ENCODE results near the gene PTPA. TPM values are rescaled to one million over a fixed set of nuclear protein-coding genes. Genes with fewer than 3 reads are reported as not detected.
A peak's percentile ranks its signal among the peaks of the same experiment; 100 is the strongest.

PTPA gene
- total and polyA plus RNA-seq, 9 of the 15 experiments (the other 6 are each of a cell fraction or from before 2014, with no cell fraction given): 1.7 to 121 (median 72.6) TPM

GRCh38 chr9:129113645-129114304 is 2.6 kb downstream of the PTPA start (continued):
- no peak for TF ChIP-seq CHAMP1 (IDR thresholded peaks at IDR 0.05)
- no peak for TF ChIP-seq ZNF668 (CRISPR knock-in tag; IDR thresholded peaks at IDR 0.05)
- peak; percentile 68; the same call in 1 of the 2 replicates for TF ChIP-seq EP300 (IDR thresholded peaks at IDR 0.05; ENCODE audit: low read length)
- peak; percentile 90 for TF ChIP-seq CBFA2T3 (IDR thresholded peaks at IDR 0.05)
- peak; percentile 54; the same call in 1 of the 2 replicates for TF ChIP-seq SMARCC2 (IDR thresholded peaks at IDR 0.05; ENCODE audit: low read depth)
- TF ChIP-seq, protein P1, sequence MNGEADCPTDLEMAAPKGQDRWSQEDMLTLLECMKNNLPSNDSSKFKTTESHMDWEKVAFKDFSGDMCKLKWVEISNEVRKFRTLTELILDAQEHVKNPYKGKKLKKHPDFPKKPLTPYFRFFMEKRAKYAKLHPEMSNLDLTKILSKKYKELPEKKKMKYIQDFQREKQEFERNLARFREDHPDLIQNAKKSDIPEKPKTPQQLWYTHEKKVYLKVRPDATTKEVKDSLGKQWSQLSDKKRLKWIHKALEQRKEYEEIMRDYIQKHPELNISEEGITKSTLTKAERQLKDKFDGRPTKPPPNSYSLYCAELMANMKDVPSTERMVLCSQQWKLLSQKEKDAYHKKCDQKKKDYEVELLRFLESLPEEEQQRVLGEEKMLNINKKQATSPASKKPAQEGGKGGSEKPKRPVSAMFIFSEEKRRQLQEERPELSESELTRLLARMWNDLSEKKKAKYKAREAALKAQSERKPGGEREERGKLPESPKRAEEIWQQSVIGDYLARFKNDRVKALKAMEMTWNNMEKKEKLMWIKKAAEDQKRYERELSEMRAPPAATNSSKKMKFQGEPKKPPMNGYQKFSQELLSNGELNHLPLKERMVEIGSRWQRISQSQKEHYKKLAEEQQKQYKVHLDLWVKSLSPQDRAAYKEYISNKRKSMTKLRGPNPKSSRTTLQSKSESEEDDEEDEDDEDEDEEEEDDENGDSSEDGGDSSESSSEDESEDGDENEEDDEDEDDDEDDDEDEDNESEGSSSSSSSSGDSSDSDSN (IDR thresholded peaks at IDR 0.05; ENCODE audit: borderline replicate concordance in 1 of 2, low read depth in 2 of 2, low read length in 2 of 2): no peak
- no peak for TF ChIP-seq BCL6 (CRISPR knock-in tag; IDR thresholded peaks at IDR 0.05)
- no peak for TF ChIP-seq ETV1 (tag; conservative IDR thresholded peaks at IDR 0.05; ENCODE audit: low read depth)
- TF ChIP-seq MTA2 (IDR thresholded peaks at IDR 0.05; ENCODE audit: low read depth): peak; percentile 53; the same call in 1 of the 2 replicates
- TF ChIP-seq KLF16 (IDR thresholded peaks at IDR 0.05): peak; percentile 74
- TF ChIP-seq POLR2AphosphoS5 (IDR thresholded peaks at IDR 0.05; ENCODE audit: control insufficient read depth, insufficient read depth, low read depth, low read length): peak; percentile 49; the same call in 1 of the 2 replicates
- TF ChIP-seq ILK (tag; IDR thresholded peaks at IDR 0.05; ENCODE audit: borderline replicate concordance, low read depth): no peak
- TF ChIP-seq ELK1 (CRISPR knock-in tag; IDR thresholded peaks at IDR 0.05): no peak
- no peak for TF ChIP-seq CGGBP1 (CRISPR knock-in tag; IDR thresholded peaks at IDR 0.05)
- TF ChIP-seq PHF20 (IDR thresholded peaks at IDR 0.05; ENCODE audit: partially characterized antibody): no peak
- TF ChIP-seq TCF7L2 (IDR thresholded peaks at IDR 0.05; ENCODE audit: low read depth, low read length): no peak
- TF ChIP-seq SIX5 (IDR thresholded peaks at IDR 0.05; ENCODE audit: borderline replicate concordance in 1 of 2, insufficient read depth in 1 of 2, low read depth in 1 of 2, low read length in 2 of 2): no peak
- TF ChIP-seq HEY1 (CRISPR knock-in tag; IDR thresholded peaks at IDR 0.05; ENCODE audit: borderline replicate concordance): no peak
- 0 out of 2 replicates have a peak, but pooled peaks have one; percentile 8 for TF ChIP-seq BCOR (IDR thresholded peaks at IDR 0.05)
- no peak for TF ChIP-seq RBM25 (IDR thresholded peaks at IDR 0.05; ENCODE audit: low read depth, low read length, severe bottlenecking)
- no peak for TF ChIP-seq U2AF1 (optimal IDR thresholded peaks at IDR 0.05; ENCODE audit: low read depth, low read length)
- no peak for TF ChIP-seq ZNF282 (CRISPR knock-in tag; IDR thresholded peaks at IDR 0.05)
- no peak for TF ChIP-seq POLR2G (IDR thresholded peaks at IDR 0.05; ENCODE audit: low read depth, low read length)
- TF ChIP-seq MXI1 (IDR thresholded peaks at IDR 0.05; ENCODE audit: low read depth, low read length): no peak
